HG02571 (cell line): Measurements from ENCODE around the gene HP1BP3.

Experiments used
- ATAC-seq: cut with Tn5 transposase; IDR thresholded peaks from one replicate; pipeline ENCODE4 v1.9.1; 2021; ENCODE audit warnings: mild to moderate bottlenecking, moderate library complexity; ENCODE audit not compliant: unreplicated experiment

The HP1BP3 gene

GRCh38 chr1:20696397-20697333 is 90.4 kb downstream of the HP1BP3 start:
- no peak for ATAC-seq

DNA sequence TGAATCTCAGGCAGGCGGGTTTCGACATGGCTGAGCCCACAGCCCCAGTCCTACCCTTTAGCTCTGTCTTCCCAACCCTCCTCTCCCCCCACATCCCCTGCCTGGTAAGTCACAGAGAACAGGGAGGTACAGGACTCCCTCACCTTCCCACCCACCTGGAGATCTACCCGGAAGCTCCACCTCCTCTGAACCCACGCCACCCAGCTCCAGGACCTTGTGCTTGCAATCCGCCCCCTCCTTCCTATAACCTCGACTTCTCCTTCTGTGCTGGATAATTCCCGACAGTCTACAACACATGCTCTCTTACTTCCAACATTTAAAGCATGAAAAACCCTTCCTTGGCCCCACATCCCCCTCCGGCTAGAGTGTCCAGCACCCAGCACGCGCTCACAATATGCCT is 91.6 kb downstream of the HP1BP3 start:
- no peak for ATAC-seq

DNA sequence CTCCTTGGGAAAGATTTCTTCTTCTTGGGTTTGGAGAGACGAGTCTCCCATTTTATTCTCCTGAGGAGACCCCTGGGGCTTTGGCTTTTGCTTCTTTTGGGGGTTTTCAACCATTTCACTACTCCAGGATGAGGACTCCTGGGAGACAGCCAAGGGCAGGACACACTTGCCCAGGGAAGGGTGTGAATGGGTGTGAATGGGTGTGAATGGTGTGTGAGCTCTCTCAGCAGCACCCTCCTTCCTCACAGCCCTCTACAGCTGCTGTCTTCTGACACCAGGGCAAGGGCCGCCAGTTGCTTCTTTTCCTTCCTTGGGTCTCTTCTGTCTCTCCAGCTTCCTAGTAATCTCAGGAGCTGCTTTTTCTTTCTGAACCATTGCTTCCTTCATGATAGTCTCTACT is 93.5 kb downstream of the HP1BP3 start:
- no peak for ATAC-seq
